HUES48 (cell line): ENCODE data around the gene ALG8.
A peak's percentile ranks its signal among the peaks of the same experiment; 100 is the strongest.

Source experiments
- H3K27ac ChIP-seq: one replicate; pipeline ENCODE4 v1.7.0; 2013; ENCODE audit warnings: low read depth, low read length, inconsistent platforms
- H3K27me3 ChIP-seq: 2 replicates; pipeline ENCODE4 v1.6.1; 2013; ENCODE audit warnings: mild to moderate bottlenecking, low read length; ENCODE audit not compliant: control insufficient read depth, insufficient read depth
- H3K36me3 ChIP-seq: 2 replicates; pipeline ENCODE4 v1.6.1; 2013; ENCODE audit warnings: low read length; ENCODE audit not compliant: control insufficient read depth, insufficient read depth
- H3K4me1 ChIP-seq: 2 replicates; pipeline ENCODE4 v1.6.1; 2013; ENCODE audit warnings: mild to moderate bottlenecking, low read length; ENCODE audit not compliant: control insufficient read depth, insufficient read depth
- H3K4me3 ChIP-seq: 2 replicates; pipeline ENCODE4 v1.5.1; 2013; ENCODE audit warnings: mild to moderate bottlenecking, low read depth, low read length
- H3K9ac ChIP-seq: 2 replicates; pipeline ENCODE4 v1.6.1; 2013; ENCODE audit warnings: mild to moderate bottlenecking, low read depth, low read length, moderate library complexity
- H3K9me3 ChIP-seq: 2 replicates; pipeline ENCODE4 v1.6.1; 2013; ENCODE audit warnings: low read length; ENCODE audit not compliant: control insufficient read depth, insufficient read depth

Gene ALG8

DNA sequence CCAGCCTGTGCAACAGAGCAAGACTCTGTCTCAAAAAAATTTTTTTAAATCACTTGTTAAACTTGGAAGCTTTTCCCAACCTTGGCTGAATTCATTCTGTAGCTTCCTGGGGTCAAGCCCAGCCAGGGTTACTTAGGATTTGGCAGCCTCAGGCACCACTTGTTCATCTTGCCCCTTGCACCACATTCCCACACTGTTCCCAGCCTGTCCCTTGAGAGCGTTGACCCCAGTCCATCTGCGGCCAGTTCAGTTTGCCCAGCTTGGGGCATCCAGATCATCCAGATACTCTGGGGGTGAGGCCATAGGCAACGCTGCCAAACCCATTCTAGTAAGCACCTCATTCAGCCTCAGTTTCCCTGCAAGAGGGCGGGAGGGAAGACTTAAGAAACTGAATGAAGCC, 84.5 kb downstream of the ALG8 start:
- Histone ChIP-seq H3K36me3 (no peaks in the 10 kb centered on the region), H3K27me3 (no peaks in the 10 kb centered on the region), H3K4me3 (no peak overlapping the region), H3K9me3 (no peaks in the 10 kb centered on the region), H3K4me1 (peaks cover 8% of the 10 kb centered on the region), H3K9ac (no peak overlapping the region), H3K27ac (no peak overlapping the region)

- Histone ChIP-seq H3K27ac (peak overlapping the region; percentile 81), H3K4me1 (peaks cover 8% of the 10 kb centered on the region), H3K9me3 (no peaks in the 10 kb centered on the region), H3K27me3 (no peaks in the 10 kb centered on the region), H3K36me3 (no peaks in the 10 kb centered on the region), H3K9ac (peak overlapping the region; percentile 44; the same call in 1 of the 2 replicates), H3K4me3 (no peak overlapping the region)
Observed at GRCh38 chr11:78050964-78051831, 88.2 kb downstream of the ALG8 start.
